ENCODE data around the gene DCANP1.

Gene DCANP1

DNA sequence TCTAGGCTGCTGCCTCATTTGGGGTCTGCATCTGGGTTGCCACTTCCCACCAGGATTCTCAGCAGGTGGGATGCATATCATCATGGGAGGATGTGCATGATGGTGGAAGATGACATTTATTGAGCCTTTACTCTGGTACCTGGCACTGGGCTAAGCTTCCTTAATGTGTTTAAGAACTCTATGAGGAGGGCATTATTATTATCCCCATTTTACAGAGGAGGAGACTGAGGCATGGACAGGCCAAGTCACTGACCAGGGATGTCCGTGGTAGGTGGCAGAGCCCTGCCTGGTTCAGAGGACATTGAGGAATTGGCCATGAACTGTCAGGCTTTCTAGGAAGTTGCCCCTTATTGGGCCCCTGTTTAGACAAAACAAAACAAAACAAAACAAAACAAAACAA is 36.1 kb upstream of the DCANP1 start:
- no peaks in the 10 kb centered on the region for H3K9me3 ChIP-seq (ENCODE audit: low read depth, low read length)
- no peak overlapping the region for H3K27ac ChIP-seq
- no peak for DNase-seq (ENCODE audit: low read depth, low spot score)
- no peak overlapping the region for H3K4me3 ChIP-seq
- no peaks in the 10 kb centered on the region for H3K36me3 ChIP-seq (ENCODE audit: insufficient read depth, low read length)
- no peak for TF ChIP-seq POLR2AphosphoS5 (IDR thresholded peaks at IDR 0.05; ENCODE audit: borderline replicate concordance, low read depth, low read length)
- no peak for TF ChIP-seq FOXP2 (optimal IDR thresholded peaks at IDR 0.05; ENCODE audit: control extremely low read depth, extremely low read length, insufficient read depth)
- TF ChIP-seq EZH2 (IDR thresholded peaks at IDR 0.05): no peak
- H3K9ac ChIP-seq (ENCODE audit: insufficient read length): no peak overlapping the region

DNA sequence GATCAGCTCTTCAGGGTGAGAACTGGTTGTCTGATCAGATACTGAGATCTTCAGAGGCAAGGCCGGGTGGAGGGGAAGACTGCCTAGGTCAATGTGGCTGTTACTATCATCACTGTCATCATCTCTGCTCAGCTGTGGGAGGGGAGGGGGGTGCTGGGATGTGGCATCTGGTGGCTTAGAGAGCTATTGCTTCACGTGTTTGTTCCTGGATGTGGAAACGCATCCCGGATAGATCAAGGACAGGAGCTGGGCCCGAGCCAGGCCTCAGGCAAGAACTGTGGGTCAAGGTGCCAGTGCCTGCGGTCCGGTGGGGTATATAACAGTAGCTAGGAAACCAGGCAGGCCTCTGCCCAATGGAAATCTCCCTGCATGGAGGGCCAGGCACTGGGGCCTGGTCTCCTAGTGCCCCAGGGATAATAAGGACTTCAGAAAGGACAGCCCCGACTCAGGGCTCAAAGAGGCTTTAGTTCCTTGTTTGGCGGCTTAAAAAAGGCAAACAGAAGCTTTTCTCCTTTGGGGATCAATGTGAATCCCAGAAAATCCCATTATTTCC is 35.3 kb upstream of the DCANP1 start:
- DNase-seq (ENCODE audit: low read depth, low spot score): no peak
- Histone ChIP-seq H3K36me3 (ENCODE audit: insufficient read depth, low read length) (no peaks in the 10 kb centered on the region), H3K9ac (ENCODE audit: insufficient read length) (no peak overlapping the region), H3K4me3 (no peak overlapping the region), H3K27ac (no peak overlapping the region), H3K9me3 (ENCODE audit: low read depth, low read length) (no peaks in the 10 kb centered on the region)
- no peak for TF ChIP-seq POLR2AphosphoS5 (IDR thresholded peaks at IDR 0.05; ENCODE audit: borderline replicate concordance, low read depth, low read length)

DNA sequence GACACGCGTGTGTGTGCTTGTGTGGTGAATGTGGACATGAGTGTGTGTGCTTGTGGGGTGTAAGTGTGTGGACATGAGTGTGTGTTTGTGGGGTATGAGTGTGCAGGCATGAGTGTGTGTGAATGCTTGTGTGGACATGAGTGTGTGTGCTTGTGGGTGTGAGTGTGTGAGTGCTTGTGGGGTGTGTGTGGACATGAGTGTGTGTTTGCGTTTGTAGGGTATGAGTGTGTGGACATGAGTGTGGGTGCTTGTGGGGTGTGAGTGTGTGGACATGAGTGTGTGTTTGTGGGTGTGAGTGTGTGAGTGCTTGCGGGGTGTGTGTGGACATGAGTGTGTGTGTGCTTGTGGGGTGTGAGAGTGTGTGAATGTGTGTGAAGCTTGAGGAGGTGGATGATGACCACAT is 34.8 kb upstream of the DCANP1 start:
- no peak overlapping the region for H3K9ac ChIP-seq (ENCODE audit: insufficient read length)
- H3K9me3 ChIP-seq (ENCODE audit: low read depth, low read length): no peaks in the 10 kb centered on the region
- H3K4me3 ChIP-seq: no peak overlapping the region
- H3K27ac ChIP-seq: no peak overlapping the region
- DNase-seq (ENCODE audit: low read depth, low spot score): no peak
- TF ChIP-seq FOXP2 (optimal IDR thresholded peaks at IDR 0.05; ENCODE audit: control extremely low read depth, extremely low read length, insufficient read depth) (no peak), POLR2AphosphoS5 (IDR thresholded peaks at IDR 0.05; ENCODE audit: borderline replicate concordance, low read depth, low read length) (no peak), EZH2 (IDR thresholded peaks at IDR 0.05) (no peak)
- H3K36me3 ChIP-seq (ENCODE audit: insufficient read depth, low read length): no peaks in the 10 kb centered on the region

DNA sequence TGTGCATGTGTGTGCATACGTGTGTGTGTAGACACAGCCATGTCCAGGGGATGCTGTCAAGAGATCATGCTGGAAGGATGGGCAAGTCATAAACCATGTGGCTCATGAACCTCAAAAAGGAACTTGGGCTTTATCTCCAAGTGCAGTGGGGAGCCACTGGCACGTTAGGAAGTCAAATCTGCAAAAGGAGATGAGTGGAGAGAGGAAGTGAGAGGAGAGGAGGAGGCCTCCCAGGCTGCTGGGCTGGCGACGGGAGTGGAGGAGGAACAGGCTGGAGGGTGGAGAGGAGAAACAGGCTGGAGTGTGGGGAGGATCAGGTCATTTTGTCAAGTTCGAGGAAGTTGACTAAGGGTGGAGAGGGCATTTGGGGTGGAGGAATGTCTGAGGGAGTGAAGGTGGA is 34.2 kb upstream of the DCANP1 start:
- no peak overlapping the region for H3K4me3 ChIP-seq
- H3K27ac ChIP-seq: no peak overlapping the region
- no peak for TF ChIP-seq EZH2 (IDR thresholded peaks at IDR 0.05)
- TF ChIP-seq FOXP2 (optimal IDR thresholded peaks at IDR 0.05; ENCODE audit: control extremely low read depth, extremely low read length, insufficient read depth): no peak

DNA sequence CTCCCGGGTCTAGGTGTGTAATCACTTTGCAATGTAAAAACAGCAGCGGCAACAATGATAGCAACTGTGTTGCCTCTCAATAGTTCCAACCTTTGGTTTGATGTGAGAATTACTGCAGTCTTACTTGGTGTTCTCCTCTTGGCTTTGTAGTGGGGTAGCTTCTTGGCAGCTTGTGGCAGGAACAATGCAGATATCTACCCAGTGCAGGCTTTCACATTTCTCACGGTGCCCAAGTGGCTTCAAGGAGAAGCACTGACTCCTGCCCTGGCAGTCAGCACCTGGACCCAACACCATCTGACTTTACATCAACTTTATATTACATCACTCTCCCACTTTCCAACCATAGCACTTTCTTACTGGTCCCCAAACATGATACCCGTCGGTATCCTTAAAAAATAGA is 33.4 kb upstream of the DCANP1 start:
- H3K27ac ChIP-seq: no peak overlapping the region
- H3K9me3 ChIP-seq (ENCODE audit: low read depth, low read length): no peaks in the 10 kb centered on the region
- DNase-seq (ENCODE audit: low read depth, low spot score): no peak
- H3K9ac ChIP-seq (ENCODE audit: insufficient read length): no peak overlapping the region
- H3K4me3 ChIP-seq: no peak overlapping the region
- H3K36me3 ChIP-seq (ENCODE audit: insufficient read depth, low read length): no peaks in the 10 kb centered on the region
- TF ChIP-seq POLR2AphosphoS5 (IDR thresholded peaks at IDR 0.05; ENCODE audit: borderline replicate concordance, low read depth, low read length) (no peak), EZH2 (IDR thresholded peaks at IDR 0.05) (no peak), FOXP2 (optimal IDR thresholded peaks at IDR 0.05; ENCODE audit: control extremely low read depth, extremely low read length, insufficient read depth) (no peak)

More for the DNA sequence above, 34.2 kb upstream of the DCANP1 start:
- Histone ChIP-seq H3K36me3 (ENCODE audit: insufficient read depth, low read length) (no peaks in the 10 kb centered on the region), H3K9ac (ENCODE audit: insufficient read length) (no peak overlapping the region), H3K9me3 (ENCODE audit: low read depth, low read length) (no peaks in the 10 kb centered on the region)
- DNase-seq (ENCODE audit: low read depth, low spot score): no peak

DNA sequence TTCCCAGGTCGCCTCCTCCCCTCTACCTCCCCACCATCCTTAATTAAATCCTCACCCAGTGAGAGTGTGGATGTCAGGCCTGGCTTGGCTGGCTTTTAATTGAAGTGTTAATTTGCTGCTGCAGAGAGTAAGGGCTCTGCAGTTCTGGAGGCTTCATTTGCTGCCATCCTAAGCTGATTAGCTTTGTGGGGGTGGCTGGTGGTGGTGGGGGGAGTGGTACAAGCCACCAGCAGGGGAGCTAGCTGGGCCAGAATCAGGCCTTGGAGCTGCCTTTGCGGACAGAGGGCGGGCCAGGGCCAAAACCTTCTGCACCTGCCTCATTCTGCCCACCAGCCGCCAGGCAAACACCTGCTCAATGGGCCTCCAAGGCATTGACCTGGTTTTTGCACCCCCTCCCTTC is 31.8 kb upstream of the DCANP1 start:
- DNase-seq (ENCODE audit: low read depth, low spot score): no peak
- H3K9me3 ChIP-seq (ENCODE audit: low read depth, low read length): no peaks in the 10 kb centered on the region
- H3K9ac ChIP-seq (ENCODE audit: insufficient read length): no peak overlapping the region
- no peaks in the 10 kb centered on the region for H3K36me3 ChIP-seq (ENCODE audit: insufficient read depth, low read length)
- no peak overlapping the region for H3K27ac ChIP-seq
- no peak for TF ChIP-seq FOXP2 (optimal IDR thresholded peaks at IDR 0.05; ENCODE audit: control extremely low read depth, extremely low read length, insufficient read depth)
- TF ChIP-seq EZH2 (IDR thresholded peaks at IDR 0.05): no peak
- no peak for TF ChIP-seq POLR2AphosphoS5 (IDR thresholded peaks at IDR 0.05; ENCODE audit: borderline replicate concordance, low read depth, low read length)
- no peak overlapping the region for H3K4me3 ChIP-seq

DNA sequence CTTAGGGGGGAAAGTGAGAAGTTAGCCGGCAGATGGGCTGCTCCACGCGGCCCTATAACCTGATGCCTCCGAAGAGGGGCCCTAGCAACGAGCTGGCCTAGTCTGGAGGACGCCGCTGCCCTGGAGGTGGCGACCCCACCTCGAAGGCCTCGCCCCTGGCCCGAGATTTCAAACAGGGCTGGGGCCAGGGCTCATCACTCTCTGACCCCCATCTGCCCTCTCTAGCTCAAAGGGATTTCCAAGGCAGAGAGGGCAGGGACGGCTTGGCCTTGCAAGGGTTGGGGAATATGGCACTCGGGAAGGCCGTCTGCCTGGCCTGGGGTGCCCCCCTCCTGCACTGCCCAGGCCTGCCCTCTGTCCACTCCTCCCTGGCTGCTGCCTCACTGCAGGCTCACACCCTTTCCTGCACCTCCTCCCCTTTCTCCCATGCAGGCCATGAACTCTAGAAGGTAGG is 30.5 kb upstream of the DCANP1 start:
- Histone ChIP-seq H3K9me3 (ENCODE audit: low read depth, low read length) (no peaks in the 10 kb centered on the region), H3K27ac (no peak overlapping the region), H3K36me3 (ENCODE audit: insufficient read depth, low read length) (no peaks in the 10 kb centered on the region), H3K9ac (ENCODE audit: insufficient read length) (no peak overlapping the region), H3K4me3 (no peak overlapping the region)
- TF ChIP-seq FOXP2 (optimal IDR thresholded peaks at IDR 0.05; ENCODE audit: control extremely low read depth, extremely low read length, insufficient read depth) (no peak), POLR2AphosphoS5 (IDR thresholded peaks at IDR 0.05; ENCODE audit: borderline replicate concordance, low read depth, low read length) (no peak), EZH2 (IDR thresholded peaks at IDR 0.05) (no peak)
- DNase-seq (ENCODE audit: low read depth, low spot score): no peak

DNA sequence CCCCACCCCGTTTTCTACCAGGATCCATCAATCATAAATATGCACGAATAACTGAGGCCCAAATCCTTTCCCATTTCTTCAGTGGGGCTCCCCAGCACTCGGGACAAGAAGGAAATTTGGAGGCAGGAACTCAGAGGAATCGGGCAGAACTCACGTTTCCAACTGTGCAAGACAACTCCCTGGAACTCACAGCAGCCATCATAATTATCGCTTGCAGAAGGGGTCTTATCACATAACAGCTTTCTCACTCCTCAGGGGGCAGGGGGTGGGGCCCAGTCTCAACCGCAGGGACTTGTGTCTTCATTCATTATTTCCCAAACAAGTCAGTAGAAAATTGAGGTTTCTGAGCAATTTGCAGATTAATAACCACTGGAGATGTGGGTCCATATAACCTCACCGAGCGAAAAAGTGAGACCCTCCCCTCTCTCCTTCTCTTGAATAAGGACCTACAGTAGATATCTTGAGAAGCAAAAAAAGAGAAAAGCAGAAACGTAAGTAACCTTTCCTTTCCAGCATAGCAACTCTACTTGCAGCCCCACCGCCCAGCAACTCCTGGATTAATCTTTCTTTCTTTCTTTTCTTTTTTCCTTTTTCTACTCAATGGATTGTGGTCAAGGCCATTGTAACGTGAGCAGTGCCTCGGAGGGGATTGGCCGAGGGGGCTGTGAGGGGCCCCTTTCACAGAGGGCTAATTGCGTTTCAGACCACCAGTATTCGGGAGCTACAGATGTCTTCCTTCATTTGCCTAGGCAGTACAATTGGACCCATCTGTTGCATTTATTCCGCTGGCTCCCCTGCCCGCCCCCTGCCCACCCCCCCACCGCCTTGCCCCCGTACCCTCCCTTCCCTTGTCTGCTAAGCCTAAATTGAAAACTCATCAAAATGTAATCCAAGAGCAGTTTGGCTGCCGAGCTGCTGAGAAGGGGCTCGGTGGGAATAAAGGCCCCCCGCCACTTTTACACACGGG is 29.8 kb upstream of the DCANP1 start:
- no peak overlapping the region for H3K4me3 ChIP-seq
- TF ChIP-seq EZH2 (IDR thresholded peaks at IDR 0.05): no peak
- TF ChIP-seq POLR2AphosphoS5 (IDR thresholded peaks at IDR 0.05; ENCODE audit: borderline replicate concordance, low read depth, low read length): no peak
- TF ChIP-seq FOXP2 (optimal IDR thresholded peaks at IDR 0.05; ENCODE audit: control extremely low read depth, extremely low read length, insufficient read depth): no peak
- H3K36me3 ChIP-seq (ENCODE audit: insufficient read depth, low read length): no peaks in the 10 kb centered on the region
- H3K9ac ChIP-seq (ENCODE audit: insufficient read length): no peak overlapping the region
- DNase-seq (ENCODE audit: low read depth, low spot score): no peak
- H3K27ac ChIP-seq: no peak overlapping the region
- no peaks in the 10 kb centered on the region for H3K9me3 ChIP-seq (ENCODE audit: low read depth, low read length)
